ENCODE measurements around the gene LRRN2.

The LRRN2 gene

DNA sequence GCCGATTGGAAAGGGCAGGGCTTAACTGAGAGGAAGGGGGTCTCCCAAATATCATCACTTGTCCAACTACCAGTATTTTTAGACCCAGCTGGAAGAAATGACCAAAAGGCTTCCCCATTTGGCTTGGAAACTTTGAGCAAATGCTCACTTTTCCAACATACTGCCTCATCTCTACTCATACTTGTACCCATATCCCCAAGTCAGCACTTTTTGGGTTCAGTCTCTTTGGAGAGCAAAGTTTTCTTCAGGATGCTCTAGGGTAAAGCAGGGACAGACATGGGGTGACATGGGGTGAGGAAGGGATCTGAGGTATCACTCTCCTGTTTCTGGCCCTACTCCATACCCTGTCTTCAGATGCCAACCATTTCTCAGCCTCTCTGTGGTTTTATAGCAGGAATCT lies 27.2 kb downstream of the LRRN2 start:
- DNase-seq (ENCODE audit: extremely low spot score) = no peak
- CTCF ChIA-PET = no interaction called here
- POLR2A ChIA-PET = no interaction called here
- TF ChIP-seq SP1 (IDR thresholded peaks at IDR 0.05) = no peak
- TF ChIP-seq ZNF384 (IDR thresholded peaks at IDR 0.05) = no peak
- no peak for TF ChIP-seq SUZ12 (IDR thresholded peaks at IDR 0.05)
- TF ChIP-seq HDGF (IDR thresholded peaks at IDR 0.05; ENCODE audit: borderline replicate concordance) = no peak
- no peak for TF ChIP-seq L3MBTL2 (conservative IDR thresholded peaks at IDR 0.05)
- TF ChIP-seq ELF4 (IDR thresholded peaks at IDR 0.05) = no peak
- TF ChIP-seq FOXK2 (IDR thresholded peaks at IDR 0.05) = no peak
- no peak for TF ChIP-seq FOXM1 (IDR thresholded peaks at IDR 0.05; ENCODE audit: borderline replicate concordance)
- no peak for TF ChIP-seq TARDBP (IDR thresholded peaks at IDR 0.05)
- no peak for TF ChIP-seq FOXA1 (IDR thresholded peaks at IDR 0.05)
- no peak for TF ChIP-seq CTBP1 (IDR thresholded peaks at IDR 0.05; ENCODE audit: borderline replicate concordance)
- no peak for TF ChIP-seq BHLHE40 (IDR thresholded peaks at IDR 0.05; ENCODE audit: borderline replicate concordance)
- TF ChIP-seq LEF1 (IDR thresholded peaks at IDR 0.05; ENCODE audit: borderline replicate concordance) = no peak
- no peak for TF ChIP-seq ARNT (IDR thresholded peaks at IDR 0.05)

DNA sequence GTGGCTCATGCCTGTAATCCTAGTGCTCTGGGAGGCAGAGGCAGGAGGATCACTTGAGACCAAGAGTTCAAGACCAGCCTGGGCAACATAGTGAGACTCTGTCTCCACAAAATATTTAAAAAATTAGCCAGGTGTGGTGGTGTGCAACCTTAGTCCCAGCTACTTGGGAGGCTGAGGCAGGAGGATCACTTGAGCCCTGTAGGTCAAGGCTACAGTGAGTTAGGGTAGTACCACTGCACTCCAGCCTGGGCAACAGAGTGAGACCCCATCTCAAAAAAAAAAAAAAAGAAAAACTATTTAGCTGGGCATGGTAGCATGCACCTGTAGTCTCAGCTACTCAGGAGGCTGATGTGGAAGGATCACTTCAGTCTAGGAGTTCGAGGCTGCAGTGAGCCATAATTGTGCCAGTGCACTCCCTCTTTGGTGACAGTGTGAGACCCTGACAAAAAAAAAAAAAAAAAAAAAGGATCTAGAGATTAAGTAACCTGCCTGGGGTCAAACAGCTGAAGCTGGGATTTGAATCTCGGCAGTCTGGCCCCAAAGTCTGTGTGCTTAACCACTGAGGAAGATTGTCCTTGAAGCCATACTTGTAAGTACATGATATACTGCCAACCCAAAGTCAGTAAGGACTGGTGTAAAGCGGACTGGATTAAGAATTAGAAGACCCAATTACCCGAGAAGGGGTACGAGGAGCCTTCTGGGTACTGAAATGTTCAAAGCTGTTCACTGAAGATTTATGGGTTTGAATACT lies 31.8 kb downstream of the LRRN2 start:
- no peak for TF ChIP-seq HDGF (IDR thresholded peaks at IDR 0.05; ENCODE audit: borderline replicate concordance)
- TF ChIP-seq TARDBP (IDR thresholded peaks at IDR 0.05) = no peak
- no peak for TF ChIP-seq SUZ12 (IDR thresholded peaks at IDR 0.05)
- no peak for TF ChIP-seq ZNF384 (IDR thresholded peaks at IDR 0.05)
- TF ChIP-seq ARNT (IDR thresholded peaks at IDR 0.05) = no peak
- no peak for TF ChIP-seq FOXK2 (IDR thresholded peaks at IDR 0.05)
- no peak for TF ChIP-seq ELF4 (IDR thresholded peaks at IDR 0.05)
- TF ChIP-seq CTBP1 (IDR thresholded peaks at IDR 0.05; ENCODE audit: borderline replicate concordance) = no peak
- no peak for TF ChIP-seq NFRKB (IDR thresholded peaks at IDR 0.05)
- TF ChIP-seq SP1 (IDR thresholded peaks at IDR 0.05) = no peak
- no peak for TF ChIP-seq LEF1 (IDR thresholded peaks at IDR 0.05; ENCODE audit: borderline replicate concordance)
- no peak for TF ChIP-seq BHLHE40 (IDR thresholded peaks at IDR 0.05; ENCODE audit: borderline replicate concordance)
- no peak for TF ChIP-seq L3MBTL2 (conservative IDR thresholded peaks at IDR 0.05)
- TF ChIP-seq FOXA1 (IDR thresholded peaks at IDR 0.05) = no peak
- DNase-seq (ENCODE audit: extremely low spot score) = no peak
- POLR2A ChIA-PET = no interaction called here
- CTCF ChIA-PET = interaction anchor here (0.6 to 1.5 kb wide), 3 partner anchors 9 to 854 kb away, joined by 3 to 4 read pairs (median 3); no protein-coding TSS in a partner anchor

DNA sequence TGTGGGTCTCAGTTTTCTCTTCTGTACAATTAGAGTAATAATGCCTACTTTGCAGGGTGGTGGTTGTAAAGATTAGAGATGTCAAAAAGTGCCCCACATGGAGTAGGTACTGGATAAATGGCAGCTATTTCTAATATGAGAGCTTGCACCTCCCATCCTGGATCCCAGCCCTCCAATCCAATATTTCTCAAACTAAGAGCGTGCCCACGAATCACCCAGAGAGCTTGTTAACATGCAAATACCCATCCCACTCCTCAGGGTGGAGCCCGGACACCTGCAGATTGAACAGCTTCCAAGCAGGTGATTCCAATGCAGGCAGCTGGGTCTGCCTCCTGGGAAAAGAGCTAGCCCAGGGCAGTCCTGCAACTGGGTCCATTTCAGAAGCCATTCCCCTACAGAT lies 33.0 kb downstream of the LRRN2 start:
- ChIA-PET POLR2A (no interaction called here), CTCF (interaction anchor here (1.0 kb wide), 1 partner anchor 29 kb away, joined by 3 read pairs; no protein-coding TSS in a partner anchor)
- no peak for DNase-seq (ENCODE audit: extremely low spot score)
- TF ChIP-seq ZNF384 (IDR thresholded peaks at IDR 0.05) (no peak), NFRKB (IDR thresholded peaks at IDR 0.05) (no peak), SP1 (IDR thresholded peaks at IDR 0.05) (no peak), FOXA1 (IDR thresholded peaks at IDR 0.05) (no peak), LEF1 (IDR thresholded peaks at IDR 0.05; ENCODE audit: borderline replicate concordance) (no peak), BHLHE40 (IDR thresholded peaks at IDR 0.05; ENCODE audit: borderline replicate concordance) (no peak), CTBP1 (IDR thresholded peaks at IDR 0.05; ENCODE audit: borderline replicate concordance) (no peak), ELF4 (IDR thresholded peaks at IDR 0.05) (no peak), FOXK2 (IDR thresholded peaks at IDR 0.05) (no peak), SUZ12 (IDR thresholded peaks at IDR 0.05) (no peak), HDGF (IDR thresholded peaks at IDR 0.05; ENCODE audit: borderline replicate concordance) (no peak), TARDBP (IDR thresholded peaks at IDR 0.05) (no peak)
- TF ChIP-seq, protein P1, sequence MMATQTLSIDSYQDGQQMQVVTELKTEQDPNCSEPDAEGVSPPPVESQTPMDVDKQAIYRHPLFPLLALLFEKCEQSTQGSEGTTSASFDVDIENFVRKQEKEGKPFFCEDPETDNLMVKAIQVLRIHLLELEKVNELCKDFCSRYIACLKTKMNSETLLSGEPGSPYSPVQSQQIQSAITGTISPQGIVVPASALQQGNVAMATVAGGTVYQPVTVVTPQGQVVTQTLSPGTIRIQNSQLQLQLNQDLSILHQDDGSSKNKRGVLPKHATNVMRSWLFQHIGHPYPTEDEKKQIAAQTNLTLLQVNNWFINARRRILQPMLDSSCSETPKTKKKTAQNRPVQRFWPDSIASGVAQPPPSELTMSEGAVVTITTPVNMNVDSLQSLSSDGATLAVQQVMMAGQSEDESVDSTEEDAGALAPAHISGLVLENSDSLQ (IDR thresholded peaks at IDR 0.05) = no peak

DNA sequence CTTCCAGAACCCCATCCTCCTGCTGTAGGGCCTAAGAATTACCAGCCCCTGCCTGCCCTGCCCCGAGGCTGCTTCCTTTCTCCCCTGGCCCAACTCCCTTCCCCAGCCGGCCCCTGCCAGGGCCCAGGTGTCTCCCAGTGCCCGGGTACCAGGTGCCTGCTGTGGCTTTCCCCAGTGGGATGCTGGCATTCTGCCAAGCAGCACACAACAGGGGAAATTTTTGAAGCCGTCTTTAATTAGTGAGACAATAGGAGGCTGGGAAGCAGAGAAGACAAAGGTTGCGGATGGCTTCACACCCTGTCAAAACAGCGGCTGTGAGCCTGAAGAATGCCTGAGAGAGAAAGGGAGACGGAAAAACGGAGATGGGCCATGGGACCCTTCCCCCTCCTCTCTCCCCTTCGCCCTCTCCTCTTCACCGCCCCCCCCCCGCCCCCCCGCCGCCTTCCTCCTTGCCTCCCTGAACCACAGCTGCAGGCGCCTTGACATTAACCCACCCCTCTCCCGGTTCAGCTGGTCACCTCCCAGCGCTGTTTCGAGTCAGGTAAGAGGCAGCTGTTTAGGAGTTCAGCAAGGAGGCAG lies 33.6 kb downstream of the LRRN2 start:
- CTCF ChIA-PET = interaction anchor here (0.9 to 1.0 kb wide), 2 partner anchors 28 to 155 kb away, joined by 3 to 5 read pairs; no protein-coding TSS in a partner anchor
- no peak for DNase-seq (ENCODE audit: extremely low spot score)
- no peak for TF ChIP-seq FOXM1 (IDR thresholded peaks at IDR 0.05; ENCODE audit: borderline replicate concordance)
- TF ChIP-seq SP1 (IDR thresholded peaks at IDR 0.05) = no peak
- TF ChIP-seq, protein P1 (IDR thresholded peaks at IDR 0.05) = no peak
- POLR2A ChIA-PET = no interaction called here

DNA sequence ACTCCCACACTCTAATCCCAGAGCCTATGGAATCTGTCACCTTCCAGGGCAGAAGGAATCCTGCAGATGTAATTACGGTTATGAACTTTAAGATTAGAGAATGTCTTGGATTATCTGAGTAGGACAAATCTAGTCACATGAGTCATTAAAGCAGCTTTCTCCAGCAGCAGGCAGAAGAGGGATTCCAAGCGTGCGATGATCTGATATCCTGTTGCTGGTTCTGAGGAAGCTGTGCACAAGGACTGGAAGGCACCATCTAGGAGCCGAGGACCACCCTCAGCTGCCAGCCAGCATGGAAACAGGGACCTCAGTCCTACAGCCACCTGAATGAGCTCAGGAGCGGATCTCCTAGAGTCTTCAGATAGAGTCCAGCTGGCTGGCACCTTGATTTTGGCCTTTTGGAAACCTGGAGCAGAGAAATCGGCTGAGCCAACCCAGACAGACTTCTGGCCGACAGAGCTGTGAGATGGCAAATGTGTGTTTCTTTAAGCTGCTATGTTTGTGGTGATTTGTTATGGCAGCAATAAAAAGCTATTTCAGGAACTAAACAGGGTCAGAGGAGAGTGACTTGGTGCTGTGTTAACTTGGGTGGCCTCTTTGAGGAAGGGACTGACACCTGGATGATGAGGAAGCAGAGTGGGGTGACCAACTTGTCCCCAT lies 34.5 kb downstream of the LRRN2 start:
- no peak for DNase-seq (ENCODE audit: extremely low spot score)
- TF ChIP-seq FOXK2 (IDR thresholded peaks at IDR 0.05) (no peak), BHLHE40 (IDR thresholded peaks at IDR 0.05; ENCODE audit: borderline replicate concordance) (no peak), ZNF384 (IDR thresholded peaks at IDR 0.05) (no peak), LEF1 (IDR thresholded peaks at IDR 0.05; ENCODE audit: borderline replicate concordance) (no peak)
- TF ChIP-seq, protein P1 (IDR thresholded peaks at IDR 0.05) = no peak
- POLR2A ChIA-PET = no interaction called here

More for the DNA sequence above, 34.5 kb downstream of the LRRN2 start:
- CTCF ChIA-PET = interaction anchor here (0.9 kb wide), 1 partner anchor 156 kb away, joined by 5 read pairs; no protein-coding TSS in a partner anchor
